PC-3 (cell line): ENCODE data around the gene ARHGAP8.

ENCODE experiments used
- EZH2phosphoT487 ChIP-seq: fragments of 300-600 bp; sonication (generic); IDR thresholded peaks from 2 replicates; pipeline ENCODE4 v1.6.1; 2018; ENCODE audit warnings: mild to moderate bottlenecking, antibody characterized with exemption, low read length, borderline replicate concordance
- TF ChIP-seq, protein P1 (sequence below): fragments of 300-600 bp; sonication (generic); conservative IDR thresholded peaks from 2 replicates; pipeline ENCODE4 v1.5.1; 2017; ENCODE audit warnings: antibody characterized with exemption, low read depth, mild to moderate bottlenecking, low read length

DNA sequence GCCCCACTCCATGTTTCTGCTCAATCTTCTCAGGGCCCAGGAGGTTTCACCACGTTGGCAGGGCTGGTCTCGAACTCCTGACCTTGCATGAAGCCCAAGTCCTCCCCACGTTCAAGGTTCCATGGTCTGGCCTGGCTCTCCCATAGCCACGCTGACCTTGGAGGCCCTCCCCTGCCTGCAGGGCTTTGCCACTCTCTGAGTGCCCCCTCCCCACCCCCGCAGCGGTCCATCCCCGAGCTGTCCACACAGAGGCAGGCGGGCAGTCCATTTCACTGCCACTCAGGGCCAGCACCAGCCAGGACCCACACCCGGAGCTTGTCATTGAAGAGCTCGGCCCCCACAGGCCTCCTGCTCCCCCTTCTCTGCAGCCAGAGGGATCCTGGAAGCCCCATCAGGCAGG, 30.7 kb downstream of the ARHGAP8 start:
- TF ChIP-seq, protein P1, sequence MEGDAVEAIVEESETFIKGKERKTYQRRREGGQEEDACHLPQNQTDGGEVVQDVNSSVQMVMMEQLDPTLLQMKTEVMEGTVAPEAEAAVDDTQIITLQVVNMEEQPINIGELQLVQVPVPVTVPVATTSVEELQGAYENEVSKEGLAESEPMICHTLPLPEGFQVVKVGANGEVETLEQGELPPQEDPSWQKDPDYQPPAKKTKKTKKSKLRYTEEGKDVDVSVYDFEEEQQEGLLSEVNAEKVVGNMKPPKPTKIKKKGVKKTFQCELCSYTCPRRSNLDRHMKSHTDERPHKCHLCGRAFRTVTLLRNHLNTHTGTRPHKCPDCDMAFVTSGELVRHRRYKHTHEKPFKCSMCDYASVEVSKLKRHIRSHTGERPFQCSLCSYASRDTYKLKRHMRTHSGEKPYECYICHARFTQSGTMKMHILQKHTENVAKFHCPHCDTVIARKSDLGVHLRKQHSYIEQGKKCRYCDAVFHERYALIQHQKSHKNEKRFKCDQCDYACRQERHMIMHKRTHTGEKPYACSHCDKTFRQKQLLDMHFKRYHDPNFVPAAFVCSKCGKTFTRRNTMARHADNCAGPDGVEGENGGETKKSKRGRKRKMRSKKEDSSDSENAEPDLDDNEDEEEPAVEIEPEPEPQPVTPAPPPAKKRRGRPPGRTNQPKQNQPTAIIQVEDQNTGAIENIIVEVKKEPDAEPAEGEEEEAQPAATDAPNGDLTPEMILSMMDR = no peak
- TF ChIP-seq EZH2phosphoT487 = no peak
